HEK293 (cell line): Measurements from ENCODE around the gene CTCFL.

Experiments
- CTCF ChIA-PET: fragments of 350-600 bp; formaldehyde crosslinking; extraction: SDS; loops from one replicate; lab custom pipeline; 2021; ENCODE audit warnings: antibody characterized with exemption; lab: Yijun Ruan, JAX
- POLR2A ChIA-PET: fragments of 300-600 bp; formaldehyde crosslinking; extraction: SDS; loops from one replicate; lab custom pipeline; 2020; ENCODE audit warnings: antibody characterized with exemption, inconsistent platforms; lab: Yijun Ruan, JAX
- H3K27ac ChIP-seq: fragments of 200-500 bp; sonication (Bioruptor generic); 2 replicates; pipeline ENCODE4 v1.5.1; 2014; ENCODE audit warnings: low read depth, low read length, control low read depth, inconsistent platforms; ENCODE audit errors: extremely low read depth
- H3K36me3 ChIP-seq, 2 experiments: fragments of 200-500 bp in 1 of 2; sonication (Bioruptor generic) in 1 of 2; 1 replicate in 1 of 2; 2 replicates in 1 of 2; pipeline ENCODE4 v1.5.1; 2014 to 2017; ENCODE audit warnings: inconsistent platforms in 2 of 2, low read length in 2 of 2; ENCODE audit not compliant: control insufficient read depth in 2 of 2, insufficient read depth in 1 of 2
- H3K4me1 ChIP-seq: fragments of 200-500 bp; sonication (Bioruptor generic); 2 replicates; pipeline ENCODE4 v1.5.1; 2014; ENCODE audit warnings: mild to moderate bottlenecking, low read length, inconsistent platforms; ENCODE audit not compliant: control insufficient read depth, insufficient read depth
- H3K4me3 ChIP-seq: 2 replicates; pipeline ENCODE4 v1.5.1; 2011; ENCODE audit warnings: low read depth, mild to moderate bottlenecking, control low read depth, low read length, moderate library complexity
- H3K9me3 ChIP-seq: fragments of 200-500 bp; sonication (Bioruptor generic); 2 replicates; pipeline ENCODE4 v1.5.1; 2014; ENCODE audit warnings: low read depth, low read length, inconsistent platforms; ENCODE audit not compliant: control insufficient read depth, insufficient read depth
- CTCF ChIP-seq: fragments of 450-650 bp; formaldehyde crosslinking; IDR thresholded peaks from 2 replicates; pipeline ENCODE4 v1.5.1; 2016; ENCODE audit warnings: missing biosample characterization, missing genetic modification characterization
- GLI4 ChIP-seq: fragments of 450-650 bp; formaldehyde crosslinking; IDR thresholded peaks from 2 replicates; pipeline ENCODE4 v1.5.1; 2016; ENCODE audit warnings: missing biosample characterization, missing genetic modification characterization
- KLF7 ChIP-seq: fragments of 450-650 bp; formaldehyde crosslinking; IDR thresholded peaks from 2 replicates; pipeline ENCODE4 v1.5.1; 2016; ENCODE audit warnings: missing biosample characterization, missing genetic modification characterization, borderline replicate concordance
- KLF9 ChIP-seq: fragments of 450-650 bp; formaldehyde crosslinking; IDR thresholded peaks from 2 replicates; pipeline ENCODE4 v1.5.1; 2016; ENCODE audit warnings: missing biosample characterization, missing genetic modification characterization, low read depth
- ZBTB26 ChIP-seq: fragments of 450-650 bp; formaldehyde crosslinking; optimal IDR thresholded peaks from 2 replicates; pipeline ENCODE3; 2016; ENCODE audit warnings: missing biosample characterization, mild to moderate bottlenecking, missing genetic modification characterization
- ZBTB48 ChIP-seq: fragments of 450-650 bp; formaldehyde crosslinking; IDR thresholded peaks from 2 replicates; pipeline ENCODE4 v1.5.1; 2016; ENCODE audit warnings: missing biosample characterization, missing genetic modification characterization
- ZFP37 ChIP-seq: fragments of 450-650 bp; formaldehyde crosslinking; IDR thresholded peaks from 2 replicates; pipeline ENCODE4 v1.5.1; 2016; ENCODE audit warnings: missing biosample characterization, missing genetic modification characterization
- ZFP41 ChIP-seq: fragments of 450-650 bp; formaldehyde crosslinking; IDR thresholded peaks from 2 replicates; pipeline ENCODE4 v1.5.1; 2016; ENCODE audit warnings: missing biosample characterization, missing genetic modification characterization, borderline replicate concordance
- ZNF138 ChIP-seq: fragments of 450-650 bp; formaldehyde crosslinking; IDR thresholded peaks from 2 replicates; pipeline ENCODE4 v1.5.1; 2016; ENCODE audit warnings: missing biosample characterization, missing genetic modification characterization, borderline replicate concordance
- ZNF146 ChIP-seq: fragments of 450-650 bp; formaldehyde crosslinking; IDR thresholded peaks from 2 replicates; pipeline ENCODE4 v1.5.1; 2016; ENCODE audit warnings: missing biosample characterization, missing genetic modification characterization
- ZNF221 ChIP-seq: fragments of 450-650 bp; formaldehyde crosslinking; IDR thresholded peaks from 2 replicates; pipeline ENCODE4 v1.5.1; 2017; ENCODE audit warnings: missing biosample characterization, missing genetic modification characterization, borderline replicate concordance
- ZNF23 ChIP-seq: fragments of 450-650 bp; formaldehyde crosslinking; IDR thresholded peaks from 2 replicates; pipeline ENCODE4 v1.5.1; 2016; ENCODE audit warnings: missing biosample characterization, missing genetic modification characterization, borderline replicate concordance
- ZNF449 ChIP-seq: fragments of 450-650 bp; formaldehyde crosslinking; IDR thresholded peaks from 2 replicates; pipeline ENCODE4 v1.5.1; 2017; ENCODE audit warnings: missing biosample characterization, mild to moderate bottlenecking, missing genetic modification characterization, moderate library complexity
- ZNF510 ChIP-seq: fragments of 450-650 bp; formaldehyde crosslinking; IDR thresholded peaks from 2 replicates; pipeline ENCODE4 v1.5.1; 2018; ENCODE audit warnings: mild to moderate bottlenecking, missing genetic modification characterization, missing biosample characterization; ENCODE audit not compliant: insufficient replicate concordance
- ZNF518A ChIP-seq: fragments of 450-650 bp; formaldehyde crosslinking; conservative IDR thresholded peaks from 2 replicates; pipeline ENCODE4 v1.5.1; 2016; ENCODE audit warnings: low read depth, missing biosample characterization, missing genetic modification characterization
- ZNF580 ChIP-seq: fragments of 450-650 bp; formaldehyde crosslinking; IDR thresholded peaks from 2 replicates; pipeline ENCODE4 v1.5.1; 2016; ENCODE audit warnings: missing biosample characterization, missing genetic modification characterization
- ZNF585B ChIP-seq: fragments of 450-650 bp; formaldehyde crosslinking; IDR thresholded peaks from 2 replicates; pipeline ENCODE4 v1.5.1; 2016; ENCODE audit warnings: missing biosample characterization, missing genetic modification characterization
- ZNF623 ChIP-seq: fragments of 450-650 bp; formaldehyde crosslinking; IDR thresholded peaks from 2 replicates; pipeline ENCODE4 v1.5.1; 2016; ENCODE audit warnings: missing biosample characterization, missing genetic modification characterization

The CTCFL gene

GRCh38 chr20:57568088-57568896 is 43.4 kb upstream of the CTCFL start:
- Histone ChIP-seq H3K4me3 (no peak overlapping the region), H3K4me1 (no peaks in the 10 kb centered on the region), H3K27ac (no peak overlapping the region), H3K9me3 (no peaks in the 10 kb centered on the region), H3K36me3 (peaks cover 0 to 10% of the 10 kb centered on the region in 2 experiments; a peak in 1 of 3 replicates)
- ChIA-PET CTCF (interaction anchor here (0.8 to 1.7 kb wide), 3 partner anchors 15 to 53 kb away, joined by 3 to 4 read pairs (median 4); no protein-coding TSS in a partner anchor), POLR2A (no interaction called here)
- TF ChIP-seq ZNF580 (no peak), ZNF518A (tag by site-specific recombination) (no peak), ZNF221 (tag by site-specific recombination) (no peak), ZBTB26 (tag by site-specific recombination) (no peak)

- no peak overlapping the region for H3K4me3 ChIP-seq
- ChIA-PET POLR2A (no interaction called here), CTCF (interaction anchor here (0.8 kb wide), 1 partner anchor 16 kb away, joined by 4 read pairs; no protein-coding TSS in a partner anchor)
- H3K4me1 ChIP-seq = no peaks in the 10 kb centered on the region
- H3K36me3 ChIP-seq = peaks cover 0 to 15% of the 10 kb centered on the region in 2 experiments; a peak in 1 of 3 replicates
- no peaks in the 10 kb centered on the region for H3K9me3 ChIP-seq
- H3K27ac ChIP-seq = no peak overlapping the region
- no peak for TF ChIP-seq ZNF585B (tag by site-specific recombination)
- TF ChIP-seq ZNF449 = no peak
- no peak for TF ChIP-seq ZBTB26 (tag by site-specific recombination)
- no peak for TF ChIP-seq ZNF146 (tag by site-specific recombination)
- no peak for TF ChIP-seq CTCF (tag by site-specific recombination)
- no peak for TF ChIP-seq ZNF23 (tag by site-specific recombination)
- TF ChIP-seq GLI4 (tag by site-specific recombination) = no peak
- TF ChIP-seq ZFP41 (tag by site-specific recombination) = no peak
- no peak for TF ChIP-seq ZFP37 (tag by site-specific recombination)
- no peak for TF ChIP-seq ZBTB48 (tag by site-specific recombination)
- no peak for TF ChIP-seq ZNF510 (tag by site-specific recombination)
- TF ChIP-seq ZNF623 (tag by site-specific recombination) = no peak
- no peak for TF ChIP-seq KLF7 (tag by site-specific recombination)
- no peak for TF ChIP-seq ZNF138 (tag by site-specific recombination)
- TF ChIP-seq KLF9 (tag by site-specific recombination) = no peak
Observed at GRCh38 chr20:57567471-57568079, 42.6 kb upstream of the CTCFL start.
